Measurements from ENCODE around the gene NTN3. TPM values are rescaled to one million over a fixed set of nuclear protein-coding genes. Genes with fewer than 3 reads are reported as not detected.
A peak's percentile ranks its signal among the peaks of the same experiment; 100 is the strongest.

Gene NTN3
- total and polyA plus RNA-seq, 3 donors from 2014 or later = 1.1 to 1.7 TPM; not detected in 1

GRCh38 chr16:2497116-2497630 lies 26.1 kb downstream of the NTN3 start:
- Histone ChIP-seq H3K4me1 (peaks cover 23% of the 10 kb centered on the region), H3K4me3 (no peak overlapping the region), H3K27me3 (no peaks in the 10 kb centered on the region), H3K27ac (no peak overlapping the region), H3K9me3 (no peaks in the 10 kb centered on the region), H3K36me3 (ENCODE audit: low read depth, missing control alignments) (no peaks in the 10 kb centered on the region)
- DNase-seq = peak; percentile 75
- WGBS, 2 donors = 54 to 65% methylated on average over 8 to 21 of the region's 21 CpGs
- TF ChIP-seq CTCF (IDR thresholded peaks at IDR 0.05) (no peak), POLR2A (IDR thresholded peaks at IDR 0.05) (no peak)
- intact Hi-C loops (cut with DNase I; ENCODE audit: low total_unique reads) = no loop called here

GRCh38 chr16:2497695-2498484 lies 26.8 kb downstream of the NTN3 start:
- TF ChIP-seq CTCF (IDR thresholded peaks at IDR 0.05) (no peak), POLR2A (IDR thresholded peaks at IDR 0.05) (no peak)
- intact Hi-C loops (cut with DNase I; ENCODE audit: low total_unique reads) = no loop called here
- DNase-seq = no peak
- 75 to 80% methylated on average over 15 to 26 of the region's 26 CpGs for WGBS, 2 donors
- no peak overlapping the region for H3K27ac ChIP-seq
- H3K9me3 ChIP-seq = no peaks in the 10 kb centered on the region
- H3K4me1 ChIP-seq = peaks cover 28% of the 10 kb centered on the region
- H3K27me3 ChIP-seq = no peaks in the 10 kb centered on the region
- no peak overlapping the region for H3K4me3 ChIP-seq
- no peaks in the 10 kb centered on the region for H3K36me3 ChIP-seq (ENCODE audit: low read depth, missing control alignments)

DNA sequence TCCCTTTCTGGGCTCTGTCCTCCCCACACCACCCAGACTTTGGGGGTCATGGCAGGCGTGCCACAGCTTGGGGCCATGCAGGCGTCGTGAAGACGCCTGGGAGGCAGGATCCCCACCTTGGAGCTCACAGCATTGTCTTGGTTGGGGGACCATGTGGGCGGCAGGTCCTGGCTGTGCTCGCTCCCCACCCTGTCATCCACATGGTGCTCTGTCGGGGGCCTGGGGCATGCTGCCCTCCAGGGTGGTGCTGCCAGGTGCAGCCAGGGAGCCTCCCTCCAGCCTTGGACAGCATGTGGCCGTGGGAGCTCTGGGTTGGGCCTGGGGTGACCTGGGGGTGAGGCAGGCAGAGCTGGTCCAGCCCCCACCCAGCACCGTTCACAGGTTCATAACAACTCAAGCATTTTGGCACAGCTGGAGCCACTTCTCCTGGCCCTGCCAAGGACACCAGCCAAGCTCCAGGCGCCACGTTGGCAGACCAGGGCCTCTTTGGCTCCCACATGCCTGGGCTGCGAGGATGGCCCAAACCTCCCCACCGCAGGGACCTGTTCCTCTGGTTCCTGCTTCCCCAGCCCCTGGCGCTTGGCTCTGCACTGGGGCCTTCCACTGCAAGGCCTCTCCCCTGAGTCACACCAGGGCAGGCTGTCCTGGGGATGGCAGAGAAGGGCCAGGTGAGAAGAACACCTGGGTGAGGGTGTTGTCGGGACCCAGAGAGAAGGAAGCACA lies 27.6 kb downstream of the NTN3 start:
- H3K4me3 ChIP-seq = no peak overlapping the region
- 77% methylated on average over 15 of the region's 15 CpGs; no CpG with 5 or more reads in 1 of the 2 donors for WGBS, 2 donors
- H3K9me3 ChIP-seq = no peaks in the 10 kb centered on the region
- no peak for DNase-seq
- no peaks in the 10 kb centered on the region for H3K36me3 ChIP-seq (ENCODE audit: low read depth, missing control alignments)
- intact Hi-C loops (cut with DNase I; ENCODE audit: low total_unique reads) = no loop called here
- H3K4me1 ChIP-seq = peaks cover 30% of the 10 kb centered on the region
- no peak overlapping the region for H3K27ac ChIP-seq
- H3K27me3 ChIP-seq = no peaks in the 10 kb centered on the region
- TF ChIP-seq CTCF (IDR thresholded peaks at IDR 0.05) (no peak), POLR2A (IDR thresholded peaks at IDR 0.05) (no peak)

DNA sequence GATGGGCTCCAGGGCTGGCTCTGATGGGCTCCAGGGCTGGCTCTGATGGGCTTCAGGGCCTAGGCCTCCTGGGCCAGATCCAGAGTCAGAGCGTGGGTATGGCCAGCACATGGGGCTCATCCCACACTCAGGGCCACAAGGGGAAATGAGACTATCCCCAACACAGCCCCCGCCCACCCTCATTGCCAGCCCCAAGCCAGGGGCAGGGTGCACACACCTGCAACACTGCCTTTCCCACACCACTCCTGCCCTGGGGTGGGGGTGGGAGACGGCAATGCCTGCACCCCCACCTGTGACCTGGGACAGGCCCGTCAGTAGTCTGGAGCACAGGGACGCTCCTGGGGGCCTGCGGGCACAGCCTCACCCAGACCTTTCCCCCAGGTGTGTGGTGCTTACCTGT lies 28.4 kb downstream of the NTN3 start:
- H3K4me3 ChIP-seq = no peak overlapping the region
- no peak for TF ChIP-seq CTCF (IDR thresholded peaks at IDR 0.05)
- no peak for TF ChIP-seq POLR2A (IDR thresholded peaks at IDR 0.05)
- no peaks in the 10 kb centered on the region for H3K36me3 ChIP-seq (ENCODE audit: low read depth, missing control alignments)
- 80 to 88% methylated on average over 1 to 6 of the region's 6 CpGs for WGBS, 2 donors
- H3K9me3 ChIP-seq = no peaks in the 10 kb centered on the region
- intact Hi-C loops (cut with DNase I; ENCODE audit: low total_unique reads) = no loop called here
- H3K27me3 ChIP-seq = no peaks in the 10 kb centered on the region
- no peak for DNase-seq
- H3K4me1 ChIP-seq = peaks cover 30% of the 10 kb centered on the region
- H3K27ac ChIP-seq = no peak overlapping the region
